HG03378 (cell line): ENCODE results near the gene GPLD1.
"Not testable (repeated sequence)": the region's sequence is repeated elsewhere in the genome, so short reads cannot be mapped to it uniquely, and the experiment has no call there.

Experiments used
- ATAC-seq: cut with Tn5 transposase; IDR thresholded peaks from one replicate; pipeline ENCODE4 v1.9.1; 2021; ENCODE audit warnings: mild to moderate bottlenecking, moderate library complexity; ENCODE audit not compliant: unreplicated experiment

Gene GPLD1

GRCh38 chr6:24415753-24416152 lies 73.6 kb downstream of the GPLD1 start:
- ATAC-seq: peak; percentile 76

GRCh38 chr6:24414531-24414930 lies 74.8 kb downstream of the GPLD1 start:
- ATAC-seq: not testable (repeated sequence)

- ATAC-seq: no peak
These were observed 77.1 kb downstream of the GPLD1 start for GRCh38 chr6:24412294-24412693.

GRCh38 chr6:24410622-24411021 lies 78.8 kb downstream of the GPLD1 start:
- no peak for ATAC-seq

GRCh38 chr6:24408719-24409410 lies 80.5 kb downstream of the GPLD1 start:
- ATAC-seq: peak; percentile 87

- no peak for ATAC-seq
These were observed 84.1 kb downstream of the GPLD1 start for GRCh38 chr6:24405262-24405661.

GRCh38 chr6:24403501-24403824 lies 85.9 kb downstream of the GPLD1 start:
- no peak for ATAC-seq

- ATAC-seq: peak; percentile 93
These were observed 86.5 kb downstream of the GPLD1 start, which contains the start of gene MRS2 for GRCh38 chr6:24402697-24403500. Gene MRS2 (plus strand): TSS chr6:24402936. CDS start chr6:24403047, 111 bp downstream.

GRCh38 chr6:24401458-24401857 lies 87.9 kb downstream of the GPLD1 start:
- ATAC-seq: no peak

- not testable (repeated sequence) for ATAC-seq
These were observed 89.0 kb downstream of the GPLD1 start for GRCh38 chr6:24400045-24401039.

- no peak for ATAC-seq
These were observed 91.7 kb downstream of the GPLD1 start for GRCh38 chr6:24397631-24398030.

- no peak for ATAC-seq
These were observed 92.6 kb downstream of the GPLD1 start for GRCh38 chr6:24396824-24397223.

GRCh38 chr6:24394780-24395437 lies 94.5 kb downstream of the GPLD1 start:
- no peak for ATAC-seq

- ATAC-seq: no peak
These were observed 95.2 kb downstream of the GPLD1 start for GRCh38 chr6:24394061-24394779.

GRCh38 chr6:24391756-24392405 lies 97.5 kb downstream of the GPLD1 start:
- ATAC-seq: peak; percentile 89

- no peak for ATAC-seq
These were observed 98.2 kb downstream of the GPLD1 start for GRCh38 chr6:24391208-24391607.

- no peak for ATAC-seq
These were observed 101.6 kb downstream of the GPLD1 start for GRCh38 chr6:24387818-24388217.

GRCh38 chr6:24385536-24386269 lies 103.7 kb downstream of the GPLD1 start:
- ATAC-seq: no peak
